HG03354 (cell line): ENCODE measurements around the gene TLR8.

Source experiments
- ATAC-seq: cut with Tn5 transposase; IDR thresholded peaks from one replicate; pipeline ENCODE4 v1.9.1; 2021; ENCODE audit warnings: mild to moderate bottlenecking; ENCODE audit not compliant: unreplicated experiment, poor library complexity, severe bottlenecking

The TLR8 gene

DNA sequence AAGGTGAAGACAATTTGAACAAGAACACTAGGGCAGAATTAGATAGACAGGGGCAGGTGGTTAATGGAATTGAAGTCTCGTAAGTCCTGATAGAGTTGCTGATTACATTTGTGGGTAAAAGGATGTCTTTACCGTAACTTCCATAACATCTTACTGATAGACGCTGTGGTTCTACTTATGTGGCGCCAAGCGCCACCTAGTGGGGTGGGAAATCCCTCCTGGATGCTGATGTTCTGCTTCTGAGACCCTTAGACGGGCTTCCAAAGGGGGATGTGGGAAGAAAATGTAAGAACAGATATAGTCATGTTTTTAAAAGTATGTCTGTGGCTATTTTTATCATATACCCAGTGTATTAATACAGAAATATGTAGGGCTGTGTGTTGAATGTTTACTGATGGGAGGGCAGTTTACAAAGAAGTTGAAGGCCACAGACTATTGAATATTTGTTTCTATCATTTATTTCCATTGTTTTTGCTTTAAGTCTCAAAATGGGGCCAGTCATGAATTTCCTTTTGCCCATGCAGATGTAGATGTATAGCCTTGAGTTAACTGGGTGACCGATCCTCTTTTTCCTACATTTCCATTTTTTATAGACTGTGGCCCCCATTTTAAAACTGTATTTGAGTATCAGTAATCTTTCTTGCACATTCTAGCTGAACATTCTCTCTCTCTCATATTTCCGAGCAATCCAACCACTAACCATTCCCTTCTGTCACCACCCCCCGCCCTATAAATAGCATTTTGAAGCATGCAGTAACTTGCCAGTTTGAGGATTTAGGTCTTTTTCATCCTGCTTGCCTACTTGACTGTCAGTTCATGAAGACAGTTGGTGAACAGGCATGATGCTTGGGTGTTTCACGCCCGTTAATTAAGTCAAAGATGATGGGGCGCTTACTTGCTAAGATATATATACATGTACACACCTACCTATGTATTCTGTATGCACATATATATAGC lies 12.1 kb upstream of the TLR8 start:
- peak; percentile 30 for ATAC-seq

DNA sequence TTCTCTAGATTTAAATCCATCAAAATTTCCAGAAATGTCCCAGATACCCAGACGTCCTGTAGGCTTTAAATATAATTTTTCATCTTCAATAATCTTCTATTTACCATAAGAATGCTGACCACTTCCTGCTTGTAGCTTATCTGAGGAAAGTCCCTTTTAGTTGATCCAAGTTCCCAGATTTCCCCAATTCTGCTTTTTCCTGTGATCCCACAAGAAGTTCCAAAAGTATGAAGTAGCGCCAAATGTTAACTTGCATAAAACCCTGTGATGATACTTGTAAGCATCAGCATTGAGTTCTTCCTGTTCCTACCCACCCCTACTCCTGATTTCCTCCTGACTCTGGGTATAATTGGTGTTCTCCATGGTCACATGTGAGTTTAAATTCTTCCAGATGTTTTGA lies 10.6 kb upstream of the TLR8 start:
- ATAC-seq = no peak

DNA sequence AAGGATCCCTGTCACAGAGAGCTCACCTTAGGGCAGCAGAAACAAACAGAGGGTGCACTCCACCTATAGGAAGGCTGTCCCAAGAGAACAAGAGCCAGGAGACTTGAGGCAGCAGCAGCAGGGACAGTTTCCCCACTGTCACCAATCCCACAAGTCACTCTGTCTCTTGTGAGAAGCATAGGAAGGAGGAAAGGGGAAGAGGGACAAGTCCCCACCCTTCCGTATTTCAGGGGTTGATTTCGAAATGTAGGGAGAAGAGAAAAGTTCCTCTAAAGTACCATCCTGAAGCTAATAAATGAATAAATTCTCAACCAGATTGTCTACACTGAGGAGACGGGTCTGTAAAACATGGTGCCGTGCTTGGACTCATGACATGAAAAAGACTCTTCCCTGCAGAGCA lies 9.5 kb upstream of the TLR8 start:
- no peak for ATAC-seq

DNA sequence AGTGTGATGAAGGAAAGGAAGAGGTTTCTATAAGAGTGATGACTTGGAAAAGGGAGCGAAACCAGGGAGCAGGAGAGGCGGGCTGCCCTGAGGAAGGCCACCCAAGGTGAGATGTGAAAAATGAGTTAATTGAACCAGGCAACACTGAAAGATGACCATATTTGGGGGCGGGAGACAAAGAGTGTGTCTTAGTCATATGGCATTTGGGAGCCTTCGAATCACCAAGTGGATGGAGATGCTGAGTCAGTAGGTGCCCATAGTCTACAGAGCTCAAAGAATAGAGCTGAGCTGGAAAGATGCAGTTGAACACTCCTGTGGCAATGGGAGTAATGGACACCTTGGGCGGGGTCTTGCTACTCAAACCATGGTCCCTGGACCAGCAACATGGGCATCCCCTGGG lies 8.3 kb upstream of the TLR8 start:
- no peak for ATAC-seq

DNA sequence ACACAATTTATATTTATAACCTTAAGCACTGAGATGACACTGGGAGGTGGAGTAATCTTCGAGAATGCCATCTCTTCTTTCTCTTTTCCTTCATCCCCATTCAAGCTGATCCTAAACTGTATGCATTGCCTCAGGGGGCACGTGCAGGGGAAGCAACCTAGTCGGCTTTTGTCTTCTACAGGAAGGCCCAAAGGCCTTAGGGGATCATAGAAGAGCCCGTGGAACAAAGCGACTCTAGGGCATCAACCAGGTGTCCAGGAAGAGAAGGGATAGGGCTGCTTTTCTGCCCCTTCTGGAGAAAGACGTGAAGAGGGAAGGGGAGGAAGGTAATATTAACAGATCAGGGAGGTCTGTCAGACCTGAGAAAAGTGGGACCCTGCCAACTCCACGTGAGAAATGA lies 6.9 kb upstream of the TLR8 start:
- no peak for ATAC-seq

DNA sequence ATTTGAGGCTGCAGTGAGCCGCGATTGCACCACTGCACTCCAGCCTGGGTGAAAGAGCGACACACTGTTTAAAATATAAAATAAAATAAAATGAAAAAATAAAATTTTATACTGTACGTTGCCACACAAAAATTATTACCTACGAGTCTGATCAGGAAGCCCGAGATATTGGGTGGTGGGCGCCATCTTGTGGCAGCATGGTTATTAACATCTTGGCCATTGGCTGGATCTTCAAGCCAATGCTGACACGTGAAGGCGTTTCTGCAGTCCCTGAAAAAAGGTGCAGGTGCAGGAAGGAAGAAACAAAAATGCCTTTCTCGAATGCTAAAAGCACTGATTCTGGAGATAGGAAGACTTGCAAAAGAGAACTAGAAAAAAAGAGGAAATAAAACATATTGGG lies 4.9 kb upstream of the TLR8 start:
- peak; percentile 81 for ATAC-seq

DNA sequence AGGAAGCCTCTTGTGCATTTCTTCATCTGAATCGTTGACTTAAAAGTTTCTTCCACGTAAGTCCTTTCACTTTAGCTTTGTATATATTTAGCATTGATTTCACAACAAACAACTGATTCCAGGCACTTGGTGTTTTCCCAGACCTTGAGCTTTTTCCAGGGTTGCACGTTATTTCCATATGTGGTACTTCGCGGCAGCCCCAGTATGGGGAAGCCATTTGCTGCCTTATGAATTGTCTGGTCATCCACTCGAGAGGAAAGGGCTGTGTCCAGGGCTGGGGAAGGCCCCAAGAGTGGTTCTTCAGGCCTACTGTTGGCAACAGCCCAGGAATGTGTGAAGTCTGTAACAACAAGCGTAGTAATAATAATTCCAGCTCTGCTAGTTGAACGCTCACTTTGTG lies 2.8 kb upstream of the TLR8 start:
- no peak for ATAC-seq

DNA sequence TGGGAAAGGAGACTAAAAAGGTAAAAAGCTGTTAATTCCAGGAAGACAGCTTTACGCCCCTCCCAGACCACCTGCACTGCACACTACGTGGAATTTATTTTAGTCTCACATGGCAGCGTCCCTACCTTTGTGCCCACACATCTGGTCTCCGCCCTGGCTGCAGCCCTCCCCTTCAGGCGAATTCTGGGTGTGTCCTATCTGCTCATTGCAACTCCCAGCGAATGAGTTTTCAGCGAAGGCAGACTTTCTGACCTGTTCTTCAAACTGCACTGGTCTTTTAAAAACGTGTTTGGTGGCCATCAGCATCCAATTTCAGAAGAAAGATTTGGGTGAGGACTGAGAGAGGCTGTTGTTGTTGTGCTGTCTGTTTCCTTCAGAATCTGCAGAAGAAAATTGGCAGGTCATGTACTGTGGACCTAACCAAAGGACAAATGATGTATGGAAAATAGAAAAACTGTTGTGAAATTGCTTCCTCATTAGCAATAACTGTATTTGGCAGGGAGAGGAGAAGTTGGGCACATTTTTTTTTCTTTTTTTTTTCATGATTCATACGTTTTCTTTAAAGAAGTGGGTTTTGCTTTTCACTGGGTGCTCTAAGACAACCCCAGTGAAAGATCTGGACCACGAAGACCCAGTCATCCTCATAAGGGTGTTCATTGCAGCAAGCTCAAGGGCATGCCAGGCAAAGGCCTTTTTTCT lies 4.2 kb downstream of the TLR8 start:
- ATAC-seq = no peak

DNA sequence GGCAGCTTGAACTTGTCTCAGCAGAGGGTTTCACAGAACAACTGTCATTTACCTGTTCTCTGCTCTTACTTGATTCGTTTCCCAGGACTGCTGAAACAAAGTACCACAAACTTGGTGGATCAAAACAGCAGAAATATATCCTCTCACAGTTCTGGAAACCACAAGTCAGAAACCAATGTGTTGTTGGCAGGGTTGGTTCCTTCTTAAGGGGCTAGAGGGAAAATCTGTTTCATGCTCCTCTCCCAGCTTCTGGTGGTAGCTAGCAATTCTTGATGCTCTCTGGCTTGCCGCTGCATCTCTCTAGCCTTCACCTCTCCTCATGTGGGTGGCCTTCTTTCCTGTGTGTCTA lies 4.7 kb downstream of the TLR8 start:
- ATAC-seq = no peak

DNA sequence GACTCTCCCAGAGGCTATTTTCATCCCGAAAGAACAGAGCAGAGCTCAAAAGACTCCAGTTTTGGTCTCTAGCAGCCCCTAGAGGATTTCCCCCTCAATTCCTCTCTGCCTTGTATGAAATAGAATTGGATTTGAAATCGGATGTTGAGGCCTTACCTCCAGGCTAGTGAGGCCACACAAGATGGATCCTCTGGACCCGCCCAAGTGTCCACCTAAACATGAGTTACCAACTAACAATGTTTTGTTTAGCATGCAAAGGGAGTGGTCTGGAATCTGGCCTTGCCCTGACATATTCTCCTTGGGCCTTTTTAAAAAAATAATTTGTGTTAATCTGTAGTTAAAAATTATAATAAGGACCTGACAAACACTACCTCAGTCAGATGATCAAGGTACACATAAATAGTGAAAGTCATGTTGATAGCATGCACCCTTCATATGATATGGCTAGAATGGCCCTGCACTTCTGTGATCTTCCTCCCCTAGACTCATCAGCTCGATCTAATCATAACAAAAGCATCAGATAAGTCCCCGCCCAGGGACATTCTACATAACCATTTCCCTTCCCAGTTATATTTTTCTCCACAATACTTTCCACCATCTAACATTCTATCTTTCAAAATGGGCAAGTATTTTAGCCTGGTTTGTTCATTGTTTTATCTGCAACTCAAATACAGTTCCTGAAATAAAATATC lies 6.5 kb downstream of the TLR8 start:
- no peak for ATAC-seq

DNA sequence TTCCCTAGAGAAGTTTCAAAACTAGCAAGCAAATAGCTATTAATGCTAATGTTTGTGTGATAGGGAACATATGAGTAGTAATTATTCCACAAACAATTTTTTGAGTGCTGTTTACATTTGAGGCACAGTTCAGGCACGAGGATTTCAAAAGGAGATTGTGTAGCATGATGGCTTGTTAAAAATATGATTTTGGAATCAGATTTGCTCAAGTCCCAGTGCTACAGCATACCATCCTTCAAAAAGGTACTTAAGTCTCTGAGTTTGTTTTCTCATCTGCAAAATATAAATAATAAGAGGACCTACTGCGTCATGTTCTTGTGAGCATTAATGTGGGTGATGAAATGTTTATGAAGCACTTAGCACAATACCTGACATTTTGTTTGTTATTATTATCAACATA lies 11.3 kb downstream of the TLR8 start:
- ATAC-seq = no peak

DNA sequence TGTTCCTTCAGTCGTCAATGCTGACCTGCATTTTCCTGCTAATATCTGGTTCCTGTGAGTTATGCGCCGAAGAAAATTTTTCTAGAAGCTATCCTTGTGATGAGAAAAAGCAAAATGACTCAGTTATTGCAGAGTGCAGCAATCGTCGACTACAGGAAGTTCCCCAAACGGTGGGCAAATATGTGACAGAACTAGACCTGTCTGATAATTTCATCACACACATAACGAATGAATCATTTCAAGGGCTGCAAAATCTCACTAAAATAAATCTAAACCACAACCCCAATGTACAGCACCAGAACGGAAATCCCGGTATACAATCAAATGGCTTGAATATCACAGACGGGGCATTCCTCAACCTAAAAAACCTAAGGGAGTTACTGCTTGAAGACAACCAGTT lies 12.6 kb downstream of the TLR8 start:
- no peak for ATAC-seq

DNA sequence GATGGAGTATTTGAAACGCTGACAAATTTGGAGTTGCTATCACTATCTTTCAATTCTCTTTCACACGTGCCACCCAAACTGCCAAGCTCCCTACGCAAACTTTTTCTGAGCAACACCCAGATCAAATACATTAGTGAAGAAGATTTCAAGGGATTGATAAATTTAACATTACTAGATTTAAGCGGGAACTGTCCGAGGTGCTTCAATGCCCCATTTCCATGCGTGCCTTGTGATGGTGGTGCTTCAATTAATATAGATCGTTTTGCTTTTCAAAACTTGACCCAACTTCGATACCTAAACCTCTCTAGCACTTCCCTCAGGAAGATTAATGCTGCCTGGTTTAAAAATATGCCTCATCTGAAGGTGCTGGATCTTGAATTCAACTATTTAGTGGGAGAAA lies 13.2 kb downstream of the TLR8 start:
- no peak for ATAC-seq

DNA sequence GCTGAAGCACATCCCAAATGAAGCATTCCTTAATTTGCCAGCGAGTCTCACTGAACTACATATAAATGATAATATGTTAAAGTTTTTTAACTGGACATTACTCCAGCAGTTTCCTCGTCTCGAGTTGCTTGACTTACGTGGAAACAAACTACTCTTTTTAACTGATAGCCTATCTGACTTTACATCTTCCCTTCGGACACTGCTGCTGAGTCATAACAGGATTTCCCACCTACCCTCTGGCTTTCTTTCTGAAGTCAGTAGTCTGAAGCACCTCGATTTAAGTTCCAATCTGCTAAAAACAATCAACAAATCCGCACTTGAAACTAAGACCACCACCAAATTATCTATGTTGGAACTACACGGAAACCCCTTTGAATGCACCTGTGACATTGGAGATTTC lies 14.6 kb downstream of the TLR8 start:
- ATAC-seq = no peak

DNA sequence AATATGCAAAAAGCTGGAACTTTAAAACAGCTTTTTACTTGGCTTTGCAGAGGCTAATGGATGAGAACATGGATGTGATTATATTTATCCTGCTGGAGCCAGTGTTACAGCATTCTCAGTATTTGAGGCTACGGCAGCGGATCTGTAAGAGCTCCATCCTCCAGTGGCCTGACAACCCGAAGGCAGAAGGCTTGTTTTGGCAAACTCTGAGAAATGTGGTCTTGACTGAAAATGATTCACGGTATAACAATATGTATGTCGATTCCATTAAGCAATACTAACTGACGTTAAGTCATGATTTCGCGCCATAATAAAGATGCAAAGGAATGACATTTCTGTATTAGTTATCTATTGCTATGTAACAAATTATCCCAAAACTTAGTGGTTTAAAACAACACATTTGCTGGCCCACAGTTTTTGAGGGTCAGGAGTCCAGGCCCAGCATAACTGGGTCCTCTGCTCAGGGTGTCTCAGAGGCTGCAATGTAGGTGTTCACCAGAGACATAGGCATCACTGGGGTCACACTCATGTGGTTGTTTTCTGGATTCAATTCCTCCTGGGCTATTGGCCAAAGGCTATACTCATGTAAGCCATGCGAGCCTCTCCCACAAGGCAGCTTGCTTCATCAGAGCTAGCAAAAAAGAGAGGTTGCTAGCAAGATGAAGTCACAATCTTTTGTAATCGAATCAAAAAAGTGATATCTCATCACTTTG lies 15.6 kb downstream of the TLR8 start:
- ATAC-seq = no peak

DNA sequence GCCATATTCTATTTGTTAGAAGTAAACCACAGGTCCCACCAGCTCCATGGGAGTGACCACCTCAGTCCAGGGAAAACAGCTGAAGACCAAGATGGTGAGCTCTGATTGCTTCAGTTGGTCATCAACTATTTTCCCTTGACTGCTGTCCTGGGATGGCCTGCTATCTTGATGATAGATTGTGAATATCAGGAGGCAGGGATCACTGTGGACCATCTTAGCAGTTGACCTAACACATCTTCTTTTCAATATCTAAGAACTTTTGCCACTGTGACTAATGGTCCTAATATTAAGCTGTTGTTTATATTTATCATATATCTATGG lies 16.1 kb downstream of the TLR8 start:
- ATAC-seq = no peak

DNA sequence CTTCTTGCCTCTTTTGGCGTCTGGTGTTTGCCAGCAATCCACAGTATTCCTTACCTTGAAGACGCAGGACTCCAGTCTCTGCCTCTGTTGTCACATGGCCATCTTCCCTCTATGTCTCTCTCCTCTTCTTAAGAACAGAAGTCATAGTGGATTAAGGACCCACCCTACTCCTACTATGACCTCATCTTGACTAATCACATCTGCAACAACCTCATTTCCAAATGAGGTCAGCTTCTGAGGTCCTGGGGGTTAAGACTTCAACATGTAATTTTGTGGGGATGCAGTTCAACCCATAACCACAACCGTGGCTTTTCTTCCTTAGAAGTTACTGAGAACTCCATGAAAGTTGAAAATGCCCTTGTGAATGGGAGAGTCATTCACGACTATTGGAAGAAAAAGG lies 23.3 kb downstream of the TLR8 start:
- no peak for ATAC-seq

DNA sequence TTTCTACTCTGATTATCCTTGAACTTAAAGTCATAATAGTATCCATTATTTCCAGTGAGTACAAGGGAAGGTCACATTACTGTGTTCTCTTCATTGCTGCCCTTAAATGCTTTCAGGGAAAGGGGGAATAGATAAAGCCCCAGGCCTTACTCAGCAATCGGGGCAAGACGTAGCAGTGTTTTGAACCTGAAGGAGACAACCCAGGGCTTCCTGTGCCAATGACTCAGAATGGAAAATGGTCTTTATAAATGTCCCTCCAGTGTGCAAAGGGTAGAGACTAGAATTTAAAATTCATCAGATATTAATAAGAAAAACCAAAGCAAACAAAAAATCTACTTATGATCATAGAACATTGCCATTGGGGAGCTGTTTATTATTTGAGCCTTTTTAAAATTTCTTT lies 23.7 kb downstream of the TLR8 start:
- no peak for ATAC-seq

DNA sequence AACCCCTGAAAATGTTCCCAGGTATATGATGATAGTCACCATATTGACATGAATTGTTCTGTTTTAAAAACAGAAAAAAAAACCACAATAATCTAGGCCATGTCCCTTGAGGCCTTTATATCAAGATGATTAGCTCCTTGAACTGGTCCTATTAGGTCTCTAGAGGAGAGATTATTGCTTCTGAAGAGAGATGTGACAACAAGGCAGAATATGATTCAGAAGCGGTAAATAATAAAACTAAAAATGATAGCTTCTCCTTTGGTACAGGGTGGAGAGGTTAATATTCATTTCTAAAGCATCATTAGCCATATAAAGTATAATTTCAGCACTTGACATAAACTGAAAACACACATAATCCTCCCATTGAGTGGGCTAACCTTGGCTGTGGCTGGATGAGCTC lies 25.8 kb downstream of the TLR8 start:
- no peak for ATAC-seq

DNA sequence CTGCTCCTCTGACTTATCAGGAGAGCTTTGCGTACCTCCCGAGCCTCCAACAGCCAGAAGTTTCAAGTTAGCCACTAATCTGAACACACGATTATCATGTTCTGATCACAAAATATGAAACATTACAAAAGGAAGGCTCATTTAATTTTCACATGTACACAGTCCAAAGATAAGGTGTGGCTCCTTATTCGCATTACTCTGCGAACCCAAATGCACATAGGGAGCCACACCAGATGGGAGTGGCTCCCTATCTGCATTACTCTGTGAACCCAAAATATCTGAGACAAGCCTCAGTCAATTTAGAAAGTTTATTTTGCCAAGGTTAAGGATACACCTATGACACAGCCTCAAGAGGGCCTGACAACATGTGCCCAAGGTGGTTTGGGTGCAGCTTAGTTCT lies 28.4 kb downstream of the TLR8 start:
- no peak for ATAC-seq
